ENCODE measurements around the gene IMMP2L.

IMMP2L gene

GRCh38 chr7:111388912-111389311 lies 173.4 kb downstream of the IMMP2L start:
- DNase-seq, result no peak

- no peak for DNase-seq
Observed at GRCh38 chr7:111388016-111388415, 174.3 kb downstream of the IMMP2L start.

GRCh38 chr7:111384065-111384891 lies 178.0 kb downstream of the IMMP2L start:
- DNase-seq, result no peak

- no peak for DNase-seq
Observed at GRCh38 chr7:111383133-111383532, 179.2 kb downstream of the IMMP2L start.

DNA sequence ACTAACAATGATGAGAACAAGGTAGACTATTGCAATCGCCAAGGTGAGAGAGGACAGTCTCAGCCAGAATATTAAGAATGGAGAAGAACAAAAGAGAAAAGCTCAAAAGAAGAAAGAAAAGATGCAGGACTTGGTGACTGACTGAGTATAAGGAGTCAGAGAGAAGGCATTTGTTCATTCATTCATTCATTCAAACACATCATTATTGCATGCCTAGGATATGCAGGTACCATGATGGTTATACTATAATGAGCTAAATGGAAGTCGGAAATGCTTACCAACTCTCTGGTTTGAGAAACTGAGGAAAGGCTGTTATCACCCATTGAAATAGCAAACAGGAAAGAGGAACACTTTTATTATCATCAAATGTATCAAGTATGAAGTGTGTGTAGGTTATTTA lies 180.7 kb downstream of the IMMP2L start:
- no peak for DNase-seq

DNA sequence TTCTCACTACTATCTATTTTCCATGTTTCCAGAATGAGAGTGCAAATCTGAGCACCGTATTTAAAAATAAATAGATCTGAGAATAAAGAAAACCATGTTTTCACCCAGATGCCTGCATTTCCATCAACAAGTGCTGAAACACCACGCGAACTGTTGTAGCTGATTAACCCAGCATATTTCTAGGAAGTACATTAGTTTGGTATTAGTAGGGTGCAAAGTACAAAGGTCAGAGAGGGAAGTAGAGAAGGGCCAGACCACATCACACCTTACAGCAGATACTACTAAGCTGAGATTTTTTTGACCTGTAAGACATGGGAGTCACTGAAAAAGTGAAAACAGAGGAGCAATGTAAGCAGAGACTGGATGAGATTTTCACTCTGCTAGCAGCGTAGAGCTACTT lies 181.3 kb downstream of the IMMP2L start:
- no peak for DNase-seq

DNA sequence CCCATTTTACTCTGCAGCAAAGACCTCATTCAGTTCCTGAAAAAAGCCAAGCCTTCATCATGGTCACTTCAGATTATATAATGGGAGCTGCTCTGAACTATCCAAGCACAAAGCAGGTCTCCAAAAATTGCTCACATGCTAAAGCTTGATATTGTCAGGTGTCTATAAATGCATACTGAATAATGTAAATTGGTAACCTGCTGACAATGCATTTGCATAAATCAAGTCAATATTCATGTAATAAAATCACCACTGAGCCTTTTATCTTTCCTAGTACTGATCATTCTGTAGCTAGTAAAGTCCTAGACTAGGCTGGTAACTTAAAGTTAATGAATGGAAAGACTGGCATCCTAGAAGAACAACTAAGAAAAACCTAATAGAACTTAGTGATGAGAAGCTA lies 188.3 kb downstream of the IMMP2L start:
- DNase-seq, result no peak

DNA sequence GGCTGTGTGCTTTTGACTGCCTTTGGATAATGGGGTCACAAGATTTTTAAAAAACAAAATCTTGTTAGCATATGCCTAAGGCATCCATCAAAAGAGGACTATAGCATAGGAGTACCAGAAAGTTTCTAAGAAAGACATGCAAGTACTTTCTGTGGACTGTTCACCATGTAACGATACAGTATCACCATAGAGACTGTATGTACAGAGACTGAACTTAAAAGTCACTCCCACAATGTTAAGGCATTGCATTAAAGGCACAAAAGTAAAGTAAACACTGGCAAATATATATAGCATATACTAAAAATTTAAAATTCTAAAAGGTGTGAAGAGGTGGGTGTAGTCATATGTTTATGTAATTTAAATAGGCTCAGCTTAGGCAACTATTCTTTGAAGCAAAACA lies 190.9 kb downstream of the IMMP2L start:
- no peak for DNase-seq

DNA sequence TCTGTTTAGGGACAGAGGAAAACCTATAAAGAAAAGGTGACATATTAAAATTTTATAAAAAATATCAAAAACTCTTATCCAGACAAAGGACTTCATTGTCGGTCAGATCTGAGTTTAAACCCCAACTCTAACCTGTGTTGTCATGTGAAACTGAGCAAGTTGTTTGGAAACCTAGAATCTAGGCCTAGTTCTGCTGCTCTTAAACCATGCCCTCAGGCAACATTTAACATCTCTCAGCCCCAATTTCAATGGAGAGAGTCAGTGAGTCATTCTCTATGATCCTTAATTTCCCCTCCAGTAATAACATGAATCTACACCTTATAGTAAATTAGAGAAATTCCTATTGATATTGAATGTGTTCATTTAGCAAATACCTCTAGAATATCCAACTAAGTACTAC lies 192.3 kb downstream of the IMMP2L start:
- no peak for DNase-seq

- no peak for DNase-seq
Observed at GRCh38 chr7:111368381-111369065, 193.8 kb downstream of the IMMP2L start.

DNA sequence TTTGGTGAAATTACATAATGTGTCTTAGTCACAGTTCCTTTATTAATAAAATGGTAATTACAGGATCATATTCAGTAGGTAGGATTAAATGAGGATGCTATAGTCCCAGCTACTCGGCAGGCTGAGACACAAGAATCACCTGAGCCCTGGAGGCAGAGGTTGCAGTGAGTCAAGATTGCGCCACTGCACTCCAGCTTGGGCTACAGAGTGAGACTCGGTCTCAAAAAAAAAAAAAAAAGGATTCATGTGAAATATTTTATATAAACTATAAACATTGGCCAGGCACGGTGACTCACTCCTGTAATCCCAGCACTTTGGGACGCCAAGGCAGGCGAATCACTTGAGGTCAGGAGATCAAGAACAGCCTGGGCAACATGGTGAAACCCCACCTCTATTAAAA lies 197.9 kb downstream of the IMMP2L start:
- DNase-seq, result no peak

DNA sequence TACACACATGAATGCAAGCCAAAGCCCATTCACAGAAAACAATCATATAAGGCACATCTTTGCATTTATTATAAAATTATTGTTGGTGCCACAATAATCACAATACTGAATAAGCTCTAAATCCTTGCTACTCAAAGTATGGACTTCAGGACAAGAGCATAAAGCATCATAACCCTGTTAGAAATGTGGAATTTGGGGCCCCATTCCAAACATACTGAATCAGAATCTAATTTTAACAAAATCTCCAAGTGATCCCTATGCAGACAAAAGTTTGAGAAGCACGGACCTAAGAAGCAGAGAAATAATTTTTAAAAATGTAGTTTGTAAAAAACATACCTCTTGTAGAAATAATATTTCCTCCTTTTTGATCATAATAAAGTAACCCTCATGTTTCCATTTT lies 199.2 kb downstream of the IMMP2L start:
- no peak for DNase-seq

DNA sequence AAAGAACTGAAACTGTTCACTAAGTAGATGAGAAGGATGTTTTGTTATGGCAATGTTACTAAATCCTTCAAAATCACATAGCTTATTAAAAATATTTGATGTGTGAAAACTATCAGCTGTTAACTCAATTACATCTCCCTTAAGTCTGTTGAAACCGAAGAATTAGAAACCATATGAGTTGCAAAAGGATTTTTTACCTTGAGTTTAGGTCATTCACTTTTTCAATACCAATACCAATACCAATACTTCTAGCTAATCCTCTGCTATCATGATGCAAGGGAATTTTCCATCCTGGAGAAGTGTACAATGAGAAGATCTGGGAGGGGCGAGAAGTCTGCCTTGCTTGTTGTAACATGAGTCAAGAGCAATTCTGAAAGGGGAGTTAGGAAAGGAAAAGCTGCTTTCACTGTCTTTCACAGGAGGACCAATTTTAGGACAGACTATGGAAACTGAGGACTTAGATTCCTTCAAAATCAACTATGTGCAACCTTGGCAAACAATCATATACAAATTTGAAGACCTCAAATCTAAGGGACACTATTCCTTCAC lies 199.7 kb downstream of the IMMP2L start:
- DNase-seq, result no peak

GRCh38 chr7:111358915-111359314 lies 203.4 kb downstream of the IMMP2L start:
- DNase-seq, result no peak

DNA sequence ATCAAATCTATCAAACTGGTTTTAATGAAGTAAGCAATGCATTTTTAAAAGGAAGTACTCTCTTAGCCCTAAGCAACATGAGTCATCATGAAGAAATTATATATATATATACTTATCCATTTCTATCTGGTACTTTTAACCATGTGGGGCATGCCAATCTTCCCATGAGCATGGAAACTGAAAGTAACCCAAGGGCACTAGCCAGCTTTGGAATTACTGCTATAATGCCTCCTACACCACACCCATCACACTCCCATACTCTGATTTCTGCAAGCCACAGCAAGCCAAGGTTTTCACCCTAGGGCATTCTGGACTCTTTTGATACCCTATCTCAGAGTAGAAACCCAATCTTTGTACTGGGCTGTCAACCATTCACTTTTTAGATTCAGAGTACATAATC lies 204.6 kb downstream of the IMMP2L start:
- no peak for DNase-seq

DNA sequence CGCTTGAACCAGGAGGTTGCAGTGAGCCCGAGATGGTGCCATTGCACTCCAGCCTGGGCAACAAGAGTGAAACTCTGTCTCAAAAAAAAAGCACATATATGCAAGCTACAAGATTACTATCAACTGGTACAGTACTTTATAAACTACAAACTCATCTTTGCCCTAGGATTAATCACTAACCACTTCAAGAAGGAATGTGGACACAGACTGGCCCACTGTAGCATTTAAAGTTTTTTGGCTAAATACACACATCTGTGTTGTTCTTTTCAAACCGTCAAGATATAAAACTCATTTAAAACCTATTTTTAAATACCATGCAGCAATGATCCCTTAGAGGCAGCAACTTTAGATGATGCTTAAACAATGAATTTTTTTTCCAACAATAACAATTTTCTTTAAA lies 205.4 kb downstream of the IMMP2L start:
- no peak for DNase-seq

DNA sequence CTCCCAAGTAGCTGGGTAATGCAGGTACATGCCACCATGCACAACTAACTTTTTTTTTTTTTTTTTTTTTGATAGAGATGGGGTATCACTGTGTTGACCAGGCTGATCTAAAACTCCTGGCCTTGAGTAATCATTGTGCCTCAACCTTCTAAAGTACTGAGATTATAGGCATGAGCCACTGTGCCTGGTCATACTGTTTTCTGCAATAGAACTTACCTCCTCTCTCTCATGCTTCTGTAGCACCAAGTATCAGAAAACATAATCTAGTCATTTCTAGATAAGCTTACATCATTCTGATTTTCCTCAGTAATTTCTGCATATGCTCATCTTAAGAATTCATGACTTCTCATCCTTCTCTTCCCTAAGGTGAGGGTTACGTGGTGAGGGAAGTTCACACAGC lies 210.0 kb downstream of the IMMP2L start:
- no peak for DNase-seq

DNA sequence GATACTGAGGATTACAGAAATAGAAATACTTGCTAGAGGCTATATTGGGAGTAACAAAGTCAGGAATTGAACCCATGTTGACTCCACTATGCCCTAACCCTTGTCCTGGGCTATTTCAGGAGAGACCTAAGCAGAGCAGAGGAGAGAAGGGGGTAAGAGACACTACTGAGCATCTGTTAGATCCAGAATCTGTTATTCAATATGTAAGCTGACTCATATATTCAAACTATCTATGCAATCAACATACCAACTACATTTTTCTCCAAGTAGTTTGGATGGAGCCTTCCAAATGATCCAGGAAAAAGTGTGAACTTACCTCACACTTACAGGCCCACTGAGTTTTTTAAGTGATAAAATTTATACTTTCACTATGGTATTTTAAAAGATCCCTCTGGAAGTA lies 216.1 kb downstream of the IMMP2L start:
- no peak for DNase-seq

- no peak for DNase-seq
Observed at GRCh38 chr7:111343017-111343416, 219.3 kb downstream of the IMMP2L start.

- no peak for DNase-seq
Observed at GRCh38 chr7:111339006-111339405, 223.3 kb downstream of the IMMP2L start.

GRCh38 chr7:111333010-111333409 lies 229.3 kb downstream of the IMMP2L start:
- no peak for DNase-seq

GRCh38 chr7:111330235-111330523 lies 232.1 kb downstream of the IMMP2L start:
- no peak for DNase-seq

GRCh38 chr7:111329367-111330234 lies 232.7 kb downstream of the IMMP2L start:
- DNase-seq, result no peak

DNA sequence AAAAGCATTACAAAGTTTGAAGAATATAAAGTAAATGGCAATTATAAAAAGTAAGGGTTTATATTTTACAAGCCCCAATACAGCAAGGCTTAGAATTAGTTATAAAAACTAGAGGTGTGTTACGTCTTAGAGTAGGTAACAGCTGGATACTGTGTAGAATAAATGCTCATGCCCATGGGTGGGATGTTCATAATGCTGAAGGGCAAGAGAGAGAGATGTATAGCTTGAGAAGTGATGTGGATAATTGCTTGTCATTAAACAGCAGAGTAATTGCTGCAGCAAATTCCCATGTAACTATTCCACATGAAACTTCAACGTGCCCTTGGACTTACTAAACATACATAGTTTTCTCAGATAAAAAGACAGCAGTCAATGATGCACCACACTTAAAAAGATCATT lies 233.8 kb downstream of the IMMP2L start:
- no peak for DNase-seq

All from activated CD4-positive, alpha-beta T cell treated with anti-CD3 and anti-CD28 coated beads, Interleukin-2, amount 50 U/mL, for 1 hour (primary cell).